Measurements from ENCODE around the gene MAPKBP1.

Gene MAPKBP1

GRCh38 chr15:41869770-41870688 is 95.7 kb downstream of the MAPKBP1 start:
- no peak for DNase-seq (ENCODE audit: low read depth)

- DNase-seq (ENCODE audit: low read depth): peak; percentile 21
Measured at GRCh38 chr15:41870689-41871081, 96.4 kb downstream of the MAPKBP1 start.

GRCh38 chr15:41871175-41871905 is 97.1 kb downstream of the MAPKBP1 start:
- DNase-seq (ENCODE audit: low read depth): no peak

- no peak for DNase-seq (ENCODE audit: low read depth)
Measured at GRCh38 chr15:41872166-41872747, 98.0 kb downstream of the MAPKBP1 start.

GRCh38 chr15:41873711-41874110 is 99.4 kb downstream of the MAPKBP1 start:
- no peak for DNase-seq (ENCODE audit: low read depth)

GRCh38 chr15:41874736-41875135 is 100.5 kb downstream of the MAPKBP1 start:
- no peak for DNase-seq (ENCODE audit: low read depth)

GRCh38 chr15:41876007-41876406 is 101.7 kb downstream of the MAPKBP1 start:
- no peak for DNase-seq (ENCODE audit: low read depth)

- DNase-seq (ENCODE audit: low read depth): no peak
Measured at GRCh38 chr15:41876689-41877088, 102.4 kb downstream of the MAPKBP1 start.

All from stimulated activated CD8-positive, alpha-beta memory T cell treated with anti-CD3 and anti-CD28 coated beads, Interleukin-12 subunit alpha, Interleukin-12 subunit beta, amount 100 ng/mL, for 4 hours (primary cell).